HG03103 (cell line): ENCODE data around the gene IGFBP7.
"Not testable (repeated sequence)": the region's sequence is repeated elsewhere in the genome, so short reads cannot be mapped to it uniquely, and the experiment has no call there.

Experiments used
- ATAC-seq: cut with Tn5 transposase; IDR thresholded peaks from one replicate; pipeline ENCODE4 v1.9.1; 2021; ENCODE audit warnings: low read depth; ENCODE audit not compliant: unreplicated experiment

IGFBP7 gene

DNA sequence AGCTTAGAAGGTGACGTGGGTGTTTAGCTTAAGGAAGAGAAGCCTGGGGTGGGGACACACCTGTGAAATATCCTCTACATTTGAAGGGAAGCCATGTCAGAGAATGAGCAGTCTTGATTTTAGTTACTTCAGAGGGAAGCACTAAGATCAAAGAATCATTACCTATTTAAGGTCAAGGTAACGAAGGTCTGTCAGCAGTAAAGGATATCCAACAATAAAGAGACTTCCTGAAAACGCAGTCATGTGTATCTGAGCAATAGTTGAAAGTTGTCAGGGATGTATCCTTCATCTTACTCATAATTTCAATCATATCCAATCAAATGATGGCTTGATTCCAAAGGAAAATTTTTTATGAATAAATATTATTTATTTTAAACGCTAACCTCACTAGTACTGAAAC is 33.5 kb downstream of the IGFBP7 start:
- ATAC-seq = no peak

GRCh38 chr4:57075367-57075766 is 34.8 kb downstream of the IGFBP7 start:
- ATAC-seq = no peak

GRCh38 chr4:57074744-57075143 is 35.4 kb downstream of the IGFBP7 start:
- no peak for ATAC-seq

DNA sequence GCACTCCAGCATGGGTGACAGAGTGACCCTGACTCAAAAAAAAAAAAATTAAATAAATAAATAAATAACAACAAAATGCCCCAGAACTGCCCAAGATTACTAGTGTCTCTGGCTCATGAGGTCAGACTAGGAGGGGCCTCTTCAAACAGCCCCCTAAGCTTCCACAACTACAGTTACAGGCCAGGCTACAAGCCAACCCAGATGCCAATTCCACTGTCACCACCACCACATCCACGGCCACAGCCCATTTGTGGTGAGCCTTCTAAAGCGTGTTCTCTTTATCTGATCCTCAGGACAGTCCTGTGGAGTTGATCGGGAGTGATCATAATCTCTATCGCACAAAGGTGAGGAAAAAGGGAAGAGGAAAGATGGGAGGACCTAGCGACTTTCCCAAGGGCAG is 36.6 kb downstream of the IGFBP7 start:
- ATAC-seq = no peak

DNA sequence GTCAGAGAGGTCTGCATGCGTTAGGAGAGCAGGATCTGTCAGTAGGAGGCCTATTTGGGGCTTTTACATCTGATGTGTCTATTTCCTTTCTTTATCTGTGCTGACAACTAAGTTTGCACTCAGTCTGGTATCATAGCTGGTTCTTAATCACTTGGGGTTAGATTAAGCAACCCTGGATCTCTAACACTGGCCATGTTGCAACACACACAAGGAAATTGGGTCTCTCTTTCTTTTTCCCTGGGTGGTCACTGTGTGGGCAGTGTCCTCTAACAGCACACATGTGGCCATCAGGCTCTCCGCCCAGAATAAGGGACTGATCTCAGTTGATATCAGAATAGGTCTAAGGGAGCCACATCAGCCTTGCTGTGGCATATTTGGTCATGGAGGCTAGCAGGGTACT is 38.9 kb downstream of the IGFBP7 start:
- no peak for ATAC-seq

GRCh38 chr4:57070461-57070860 is 39.7 kb downstream of the IGFBP7 start:
- no peak for ATAC-seq

DNA sequence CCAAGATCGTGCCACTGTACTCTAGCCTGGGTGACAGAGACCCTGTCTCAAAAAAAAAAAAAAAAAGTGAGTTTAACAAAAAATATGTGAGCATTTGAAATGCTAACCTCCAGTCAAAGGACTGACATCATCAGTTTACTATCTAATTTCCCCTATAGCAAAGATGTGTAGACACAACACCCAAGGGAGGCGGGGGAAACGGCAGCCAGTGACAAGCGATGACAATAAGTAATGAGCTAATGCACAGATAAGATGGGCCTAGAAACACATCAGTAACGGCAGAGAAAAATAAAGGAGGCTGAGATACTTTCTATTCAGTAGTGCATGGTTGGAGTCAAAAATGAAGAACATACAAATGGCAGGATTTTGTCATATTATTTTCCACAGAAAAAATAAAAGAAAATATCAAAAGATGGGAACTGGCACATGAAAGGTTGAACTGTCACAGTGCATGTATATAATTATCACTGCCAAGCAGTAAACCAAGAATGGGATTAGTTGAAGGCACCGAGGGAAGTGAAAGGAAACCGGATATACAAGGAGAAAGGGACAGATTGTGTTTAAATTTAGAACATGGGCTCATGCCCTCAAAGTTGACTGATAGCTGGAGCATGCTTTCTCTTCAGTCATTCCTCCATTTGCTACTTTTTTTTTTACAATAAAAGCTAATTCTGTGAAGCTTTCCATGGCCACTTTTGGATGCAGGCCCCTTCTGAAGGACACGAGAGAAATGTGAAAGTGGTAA is 41.8 kb downstream of the IGFBP7 start:
- no peak for ATAC-seq

- no peak for ATAC-seq
Observed at GRCh38 chr4:57065730-57066482, 44.3 kb downstream of the IGFBP7 start.

GRCh38 chr4:57064811-57065711 is 45.1 kb downstream of the IGFBP7 start:
- ATAC-seq = no peak

GRCh38 chr4:57064120-57064519 is 46.1 kb downstream of the IGFBP7 start:
- ATAC-seq = no peak

GRCh38 chr4:57063518-57063917 is 46.7 kb downstream of the IGFBP7 start:
- no peak for ATAC-seq

GRCh38 chr4:57061395-57061794 is 48.8 kb downstream of the IGFBP7 start:
- no peak for ATAC-seq

GRCh38 chr4:57060717-57061067 is 49.5 kb downstream of the IGFBP7 start:
- ATAC-seq = not testable (repeated sequence)

DNA sequence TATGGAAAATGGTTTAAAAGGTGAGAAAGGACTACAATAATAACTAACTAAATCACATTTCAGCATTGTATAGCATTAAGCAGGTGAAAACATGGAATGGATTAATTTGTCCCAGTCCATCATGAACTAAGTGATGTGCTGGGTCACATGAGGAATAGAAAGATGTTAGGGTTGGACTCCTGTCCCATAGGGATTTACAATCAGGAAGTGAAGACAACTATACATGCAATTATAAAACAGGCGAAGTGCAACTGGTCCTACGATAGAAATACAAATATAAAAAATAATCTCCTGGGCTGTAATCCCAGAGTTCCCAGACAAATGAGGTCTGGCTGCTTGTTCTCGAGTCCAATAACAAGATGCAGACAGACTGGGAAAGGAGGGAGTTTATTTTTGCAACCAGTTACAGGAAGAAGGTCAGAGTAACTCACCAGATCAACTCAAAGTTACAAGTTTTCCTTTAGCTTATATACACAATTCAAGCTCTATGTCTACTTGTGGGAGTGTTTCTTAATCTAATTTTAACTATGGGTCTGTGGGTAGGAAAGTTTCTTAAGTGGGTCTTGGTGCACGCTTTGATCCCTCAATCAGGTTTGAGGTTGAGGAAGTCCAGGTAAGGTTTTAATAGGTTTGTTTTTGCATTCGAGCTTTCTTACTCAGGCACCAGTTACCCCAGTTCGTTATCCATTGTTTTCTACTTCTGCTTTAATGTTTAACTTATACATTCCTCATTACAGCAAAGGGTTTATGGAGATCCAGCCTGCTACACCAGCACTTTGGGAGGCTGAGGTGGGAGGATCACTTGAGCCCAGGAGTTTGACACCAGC is 50.1 kb downstream of the IGFBP7 start:
- ATAC-seq = no peak

DNA sequence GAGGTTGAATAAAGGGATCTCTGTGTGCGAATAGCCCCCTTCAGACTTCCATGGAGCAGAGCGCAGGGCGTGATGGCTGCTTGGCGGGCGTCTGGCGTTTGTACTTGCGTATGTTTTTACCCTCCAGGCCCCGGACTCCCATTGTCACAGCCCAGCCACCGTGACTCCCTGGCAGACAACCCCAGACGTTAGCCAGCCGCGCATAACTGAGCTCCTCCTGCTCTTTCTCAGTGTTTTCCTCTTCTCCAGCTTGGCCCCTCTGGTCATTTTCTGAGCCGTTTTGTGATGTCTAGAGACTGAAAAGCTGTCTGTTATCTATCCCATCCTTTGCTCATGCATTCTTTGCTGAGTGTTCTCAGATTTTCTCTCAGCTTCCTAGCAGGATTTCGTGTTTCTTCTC is 54.3 kb downstream of the IGFBP7 start:
- ATAC-seq = no peak

GRCh38 chr4:57053508-57053907 is 56.7 kb downstream of the IGFBP7 start:
- ATAC-seq = no peak

DNA sequence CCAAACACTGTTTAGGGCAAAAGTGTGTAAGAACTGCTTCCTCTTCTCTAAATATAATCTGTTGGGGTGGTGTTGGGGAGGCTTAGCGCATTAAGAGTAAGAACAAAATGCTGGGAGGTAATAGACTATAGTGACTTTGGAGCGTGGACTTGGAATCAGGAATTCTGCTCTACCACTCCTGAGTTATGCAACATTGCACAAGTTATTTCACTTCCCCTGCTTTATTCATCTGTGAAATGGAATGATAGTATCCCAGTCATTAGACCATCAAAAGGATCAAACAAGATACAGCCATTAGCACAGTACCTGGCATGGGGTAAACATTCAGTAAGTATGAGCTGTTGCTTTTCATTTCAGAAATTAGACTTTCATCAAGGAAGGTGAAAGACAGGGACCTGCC is 58.7 kb downstream of the IGFBP7 start:
- ATAC-seq = no peak

GRCh38 chr4:57051095-57051494 is 59.1 kb downstream of the IGFBP7 start:
- ATAC-seq = no peak

DNA sequence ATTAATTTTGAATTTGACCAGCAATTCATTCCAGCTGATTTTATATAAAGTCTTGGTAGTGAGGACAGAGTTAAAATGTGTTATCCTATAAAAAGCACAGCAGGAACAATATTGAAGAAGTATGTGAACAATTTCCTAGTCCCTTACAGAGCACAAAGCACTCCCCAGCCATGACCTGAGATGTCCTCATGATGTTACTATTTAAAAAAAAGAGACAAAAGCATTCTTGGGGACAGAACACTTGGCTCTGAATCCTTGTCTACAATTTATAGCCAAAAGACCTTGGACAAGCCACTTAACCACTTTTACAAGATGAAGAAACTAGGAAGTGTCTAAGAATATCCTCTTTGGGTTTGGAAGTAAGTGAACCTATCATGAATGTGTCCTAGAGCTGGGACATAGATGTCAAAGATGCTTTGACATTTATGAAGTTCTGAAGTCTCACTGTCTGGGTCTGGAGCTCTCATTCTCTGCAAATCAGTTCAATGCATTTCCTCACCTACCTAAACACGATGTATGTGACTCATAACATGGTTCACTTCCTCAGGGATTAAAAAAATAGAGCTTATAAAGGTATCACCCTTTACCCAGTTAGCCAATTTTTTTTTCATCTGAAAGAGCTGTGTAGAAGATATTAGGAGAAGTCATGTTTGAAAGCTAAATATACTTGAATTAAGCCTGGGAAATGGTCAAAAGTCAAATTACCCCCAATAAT is 61.4 kb downstream of the IGFBP7 start:
- no peak for ATAC-seq

GRCh38 chr4:57047046-57047445 is 63.1 kb downstream of the IGFBP7 start:
- ATAC-seq = not testable (repeated sequence)
